HepG2 (cell line): ENCODE measurements around the gene CDK14. TPM values are rescaled to one million over a fixed set of nuclear protein-coding genes. Genes with fewer than 3 reads are reported as not detected.

Experiments used
- ATAC-seq: fragments of 200-7000 bp; cut with Tn5 transposase; 3 replicates; pipeline ENCODE4 v1.9.1; 2020; ENCODE audit warnings: mild to moderate bottlenecking, moderate library complexity
- BruUV-seq: library from RNA; stranded (reverse); fragments of 400-500 nt; replicated peaks from 2 replicates; lab custom pipeline; 2021; lab: Mats Ljungman, UMichigan
- CTCF ChIA-PET: fragments of 300-600 bp; formaldehyde crosslinking; extraction: SDS; loops from one replicate; lab custom pipeline; 2021; ENCODE audit warnings: low total read pairs, inconsistent platforms, low intra/inter-chr PET ratio; lab: Yijun Ruan, JAX
- POLR2A ChIA-PET: fragments of 350-600 bp; sonication (Branson Sonifier 250); formaldehyde crosslinking; loops from one replicate; lab custom pipeline; 2020; ENCODE audit warnings: antibody characterized with exemption, inconsistent platforms; lab: Yijun Ruan, JAX
- DNase-seq: peaks from one replicate; pipeline ENCODE4 v3.0.0-alpha.2; 2015; ENCODE audit warnings: low spot score
- FAIRE-seq: peaks from 3 replicates; lab custom pipeline; 2011; peaks lifted over from hg19 to GRCh38; lab: Jason Lieb, UNC
- H2AFZ ChIP-seq: one replicate; pipeline ENCODE4 v1.6.1; 2011; ENCODE audit warnings: low read length, inconsistent platforms
- H3K27ac ChIP-seq: fragments of 300-600 bp; 3 replicates; pipeline ENCODE4 v1.8.0; 2011; ENCODE audit warnings: mixed run types, mild to moderate bottlenecking, mixed read lengths, low read length, inconsistent platforms; ENCODE audit not compliant: insufficient read depth; ENCODE audit errors: extremely low read length
- H3K27me3 ChIP-seq, 2 experiments: fragments of 200-600 bp in 1 of 2; 2 replicates in 1 of 2; 3 replicates in 1 of 2; pipeline versions ENCODE4 v1.6.0 to v1.8.0; 2011; ENCODE audit warnings: low read length in 2 of 2, mild to moderate bottlenecking in 2 of 2, moderate library complexity in 2 of 2, inconsistent platforms in 1 of 2; ENCODE audit not compliant: insufficient read depth in 2 of 2, control insufficient read depth in 1 of 2
- H3K36me3 ChIP-seq, 2 experiments: fragments of 200-600 bp in 1 of 2; replicated peaks in 1 of 2; 2 replicates in 1 of 2; 3 replicates in 1 of 2; pipeline versions ENCODE4 v1.5.1 to v1.8.0; 2011; ENCODE audit warnings: low read length in 2 of 2, inconsistent platforms in 1 of 2; ENCODE audit not compliant: insufficient read depth in 2 of 2, control insufficient read depth in 1 of 2
- H3K4me1 ChIP-seq: 2 replicates; pipeline ENCODE4 v1.5.1; 2012; ENCODE audit warnings: low read length, inconsistent platforms; ENCODE audit not compliant: insufficient read depth
- H3K4me2 ChIP-seq: 2 replicates; pipeline ENCODE4 v1.6.0; 2011; ENCODE audit warnings: low read depth, low read length, inconsistent platforms
- H3K4me3 ChIP-seq, 3 experiments: fragments of 200-600 bp in 1 of 3; sonication (generic), shearing (Covaris generic) in 1 of 3; replicated peaks in 1 of 3; 2 replicates each; pipeline ENCODE4 v1.5.1; 2011 to 2016; ENCODE audit warnings: low read length in 3 of 3, inconsistent platforms in 2 of 3, low read depth in 2 of 3, mild to moderate bottlenecking in 2 of 3, control low read depth in 1 of 3, mixed read lengths in 1 of 3; ENCODE audit not compliant: insufficient read depth in 1 of 3
- H3K79me2 ChIP-seq: one replicate; pipeline ENCODE4 v1.6.1; 2011; ENCODE audit warnings: low read length, inconsistent platforms; ENCODE audit not compliant: insufficient read depth
- H3K9ac ChIP-seq: 2 replicates; pipeline ENCODE4 v1.6.0; 2011; ENCODE audit warnings: mild to moderate bottlenecking, low read depth, low read length, inconsistent platforms; ENCODE audit not compliant: insufficient read depth
- H3K9me3 ChIP-seq: 2 replicates; pipeline ENCODE4 v1.5.1; 2012; ENCODE audit warnings: mild to moderate bottlenecking, low read length
- H4K20me1 ChIP-seq: 2 replicates; pipeline ENCODE4 v1.6.0; 2011; ENCODE audit warnings: inconsistent platforms, mild to moderate bottlenecking, low read length, moderate library complexity; ENCODE audit not compliant: insufficient read depth
- RFX1 ChIP-seq: fragments of 450-650 bp; IDR thresholded peaks from 2 replicates; pipeline ENCODE4 v1.6.1; 2017
- SAP130 ChIP-seq: IDR thresholded peaks from 2 replicates; pipeline ENCODE4 v1.6.1; 2016; ENCODE audit warnings: low read depth
- SRSF9 ChIP-seq: fragments of 200-400 bp; formaldehyde crosslinking; IDR thresholded peaks from 2 replicates; pipeline ENCODE4 v1.6.1; 2018; ENCODE audit warnings: borderline replicate concordance, mild to moderate bottlenecking, low read depth, low read length; ENCODE audit not compliant: insufficient read depth, poor library complexity, severe bottlenecking
- TBX2 ChIP-seq: sonication (generic); formaldehyde crosslinking; IDR thresholded peaks from 2 replicates; pipeline ENCODE4 v1.5.0; 2020; ENCODE audit warnings: missing genetic modification reagents, mild to moderate bottlenecking, borderline replicate concordance
- TCF12 ChIP-seq, 2 experiments: fragments of 450-650 bp in 1 of 2; sonication (generic) in 1 of 2; formaldehyde crosslinking in 1 of 2; IDR thresholded peaks; 2 replicates each; pipeline versions ENCODE4 v1.6.1 to v1.8.0; 2017 to 2022; ENCODE audit warnings: antibody characterized with exemption in 1 of 2, mild to moderate bottlenecking in 1 of 2, missing genetic modification reagents in 1 of 2, moderate library complexity in 1 of 2
- ZBTB3 ChIP-seq: sonication (generic); formaldehyde crosslinking; IDR thresholded peaks from 2 replicates; pipeline ENCODE4 v1.4.0; 2020; ENCODE audit warnings: low read depth, mild to moderate bottlenecking, moderate library complexity, missing genetic modification reagents, borderline replicate concordance
- ZNF607 ChIP-seq: sonication (generic); formaldehyde crosslinking; IDR thresholded peaks from 2 replicates; pipeline ENCODE4 v1.5.1; 2020; ENCODE audit warnings: missing genetic modification reagents, mild to moderate bottlenecking, borderline replicate concordance
- ZNF644 ChIP-seq: IDR thresholded peaks from 2 replicates; pipeline ENCODE4 v1.6.1; 2016; ENCODE audit warnings: low read depth
- ZNF713 ChIP-seq: sonication (generic); formaldehyde crosslinking; IDR thresholded peaks from 2 replicates; pipeline ENCODE4 v1.4.0; 2020; ENCODE audit warnings: mild to moderate bottlenecking, missing genetic modification reagents
- ZNF839 ChIP-seq: sonication (generic); formaldehyde crosslinking; IDR thresholded peaks from 2 replicates; pipeline ENCODE4 v1.4.0; 2020; ENCODE audit warnings: missing genetic modification reagents, mild to moderate bottlenecking, borderline replicate concordance
- WGBS: methylation state at CpG from one replicate; pipeline ENCODE4 v1.1.6; 2017; ENCODE audit warnings: low lambda C conversion rate; 5-methylcytosine and 5-hydroxymethylcytosine counted together
- in situ Hi-C: cut with HindIII; loops from 2 replicates; pipeline ENCODE4 v1.10.0; 2017; ENCODE audit warnings: low pct_unique_long_range_greater_than_20kb; ENCODE audit not compliant: extremely low pct_ligation_motif_present
- intact Hi-C: fragments of 100-400 bp; cut with micrococcal nuclease; formaldehyde crosslinking; loops from one replicate; pipeline ENCODE4 v1.10.0; 2022; ENCODE audit not compliant: unreplicated experiment
- polyA plus RNA-seq, 8 experiments: library from polyadenylated mRNA; depleted of rRNA in 3 of 8; stranded (reverse) in 7 of 8; unstranded in 1 of 8; fragments of >200 nt; fragmentation: Illumina TruSeq in 4 of 8; extraction: Trizol in 4 of 8; gene quantifications; 2 replicates each; pipeline versions ENCODE4 v1.2.1 to v1.2.3, GENCODE V29; 2011 to 2016; ENCODE audit warnings: low read depth in 4 of 8, missing spikeins in 1 of 8, mixed read lengths in 1 of 8; ENCODE audit not compliant: insufficient read depth in 1 of 8
- total RNA-seq, 5 experiments: library from RNA; depleted of rRNA; stranded (reverse); fragments of >200 nt; fragmentation: Illumina TruSeq; extraction: Trizol; gene quantifications; 2 replicates each; pipeline ENCODE4 v1.2.3, GENCODE V29; 2016; ENCODE audit warnings: low read depth in 1 of 5
- TF ChIP-seq, protein P1 (sequence below): sonication (generic); formaldehyde crosslinking; IDR thresholded peaks from 2 replicates; pipeline ENCODE4 v1.5.0; 2020; ENCODE audit warnings: missing genetic modification reagents
- TF ChIP-seq, protein P2 (sequence below): IDR thresholded peaks from 2 replicates; pipeline ENCODE4 v1.6.1; 2016; ENCODE audit warnings: missing compliant biosample characterization, missing genetic modification reagents, borderline replicate concordance
- TF ChIP-seq, protein P3 (sequence below): fragments of 450-650 bp; IDR thresholded peaks from 2 replicates; pipeline ENCODE4 v1.6.1; 2017
- TF ChIP-seq, protein P4 (sequence below): sonication (generic); formaldehyde crosslinking; IDR thresholded peaks from 2 replicates; pipeline ENCODE4 v1.5.1; 2020; ENCODE audit warnings: missing genetic modification reagents, mild to moderate bottlenecking, borderline replicate concordance

Gene CDK14
- total and polyA plus RNA-seq, 2 of the 13 experiments (the other 11 are each of a cell fraction or from before 2014, with no cell fraction given): 0.26 to 0.71 TPM

DNA sequence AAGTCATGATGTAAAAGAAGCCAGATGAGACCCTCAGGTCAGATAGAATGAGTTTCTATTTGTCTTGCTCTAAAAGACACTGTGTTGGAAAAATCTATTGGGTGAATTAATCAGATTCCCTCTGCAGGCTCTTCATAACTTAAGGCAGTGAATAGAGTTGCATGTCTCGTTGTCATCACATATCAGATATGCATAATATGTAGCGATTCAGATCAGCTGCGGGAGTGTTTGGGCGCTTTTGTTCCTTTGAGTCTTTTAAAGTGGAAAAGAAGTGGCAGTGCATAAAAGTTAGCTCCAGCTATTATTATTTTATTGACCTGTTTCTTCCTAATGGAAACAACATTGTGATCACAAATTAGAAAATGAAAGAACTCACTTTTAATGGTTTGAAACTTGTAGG is 84.4 kb downstream of the CDK14 start:
- in situ Hi-C loops: no loop called here
- ChIA-PET POLR2A (no interaction called here), CTCF (no interaction called here)
- FAIRE-seq (no peak), DNase-seq (no peak), ATAC-seq (no peak)
- WGBS: 26% methylated on average over 4 of the region's 4 CpGs
- Histone ChIP-seq H3K36me3 (no peaks in the 10 kb centered on the region), H3K27ac (no peak overlapping the region), H3K27me3 (no peaks in the 10 kb centered on the region), H3K4me1 (no peaks in the 10 kb centered on the region), H3K4me2 (no peak overlapping the region), H3K79me2 (no peaks in the 10 kb centered on the region), H4K20me1 (no peaks in the 10 kb centered on the region), H2AFZ (no peak overlapping the region), H3K9ac (no peak overlapping the region), H3K4me3 (no peak overlapping the region), H3K9me3 (no peaks in the 10 kb centered on the region)
- intact Hi-C loops: no loop called here
- BruUV-seq: no TSS peak
- TF ChIP-seq, protein P1, sequence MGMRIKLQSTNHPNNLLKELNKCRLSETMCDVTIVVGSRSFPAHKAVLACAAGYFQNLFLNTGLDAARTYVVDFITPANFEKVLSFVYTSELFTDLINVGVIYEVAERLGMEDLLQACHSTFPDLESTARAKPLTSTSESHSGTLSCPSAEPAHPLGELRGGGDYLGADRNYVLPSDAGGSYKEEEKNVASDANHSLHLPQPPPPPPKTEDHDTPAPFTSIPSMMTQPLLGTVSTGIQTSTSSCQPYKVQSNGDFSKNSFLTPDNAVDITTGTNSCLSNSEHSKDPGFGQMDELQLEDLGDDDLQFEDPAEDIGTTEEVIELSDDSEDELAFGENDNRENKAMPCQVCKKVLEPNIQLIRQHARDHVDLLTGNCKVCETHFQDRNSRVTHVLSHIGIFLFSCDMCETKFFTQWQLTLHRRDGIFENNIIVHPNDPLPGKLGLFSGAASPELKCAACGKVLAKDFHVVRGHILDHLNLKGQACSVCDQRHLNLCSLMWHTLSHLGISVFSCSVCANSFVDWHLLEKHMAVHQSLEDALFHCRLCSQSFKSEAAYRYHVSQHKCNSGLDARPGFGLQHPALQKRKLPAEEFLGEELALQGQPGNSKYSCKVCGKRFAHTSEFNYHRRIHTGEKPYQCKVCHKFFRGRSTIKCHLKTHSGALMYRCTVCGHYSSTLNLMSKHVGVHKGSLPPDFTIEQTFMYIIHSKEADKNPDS (CRISPR knock-in tag): no peak
- TF ChIP-seq TBX2 (CRISPR knock-in tag) (no peak), ZNF607 (CRISPR knock-in tag) (no peak), ZNF644 (CRISPR knock-in tag) (no peak), TCF12 (IDR thresholded peaks at IDR 0.05) (no peak), TCF12 (CRISPR knock-in tag; IDR thresholded peaks at IDR 0.05) (no peak), ZNF839 (CRISPR knock-in tag) (no peak), ZNF713 (CRISPR knock-in tag) (no peak), RFX1 (no peak), ZBTB3 (no peak), SAP130 (CRISPR knock-in tag) (no peak), SRSF9 (no peak)
- TF ChIP-seq, protein P2, sequence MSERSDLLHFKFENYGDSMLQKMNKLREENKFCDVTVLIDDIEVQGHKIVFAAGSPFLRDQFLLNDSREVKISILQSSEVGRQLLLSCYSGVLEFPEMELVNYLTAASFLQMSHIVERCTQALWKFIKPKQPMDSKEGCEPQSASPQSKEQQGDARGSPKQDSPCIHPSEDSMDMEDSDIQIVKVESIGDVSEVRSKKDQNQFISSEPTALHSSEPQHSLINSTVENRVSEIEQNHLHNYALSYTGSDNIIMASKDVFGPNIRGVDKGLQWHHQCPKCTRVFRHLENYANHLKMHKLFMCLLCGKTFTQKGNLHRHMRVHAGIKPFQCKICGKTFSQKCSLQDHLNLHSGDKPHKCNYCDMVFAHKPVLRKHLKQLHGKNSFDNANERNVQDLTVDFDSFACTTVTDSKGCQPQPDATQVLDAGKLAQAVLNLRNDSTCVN (CRISPR knock-in tag): no peak
- TF ChIP-seq, protein P3, sequence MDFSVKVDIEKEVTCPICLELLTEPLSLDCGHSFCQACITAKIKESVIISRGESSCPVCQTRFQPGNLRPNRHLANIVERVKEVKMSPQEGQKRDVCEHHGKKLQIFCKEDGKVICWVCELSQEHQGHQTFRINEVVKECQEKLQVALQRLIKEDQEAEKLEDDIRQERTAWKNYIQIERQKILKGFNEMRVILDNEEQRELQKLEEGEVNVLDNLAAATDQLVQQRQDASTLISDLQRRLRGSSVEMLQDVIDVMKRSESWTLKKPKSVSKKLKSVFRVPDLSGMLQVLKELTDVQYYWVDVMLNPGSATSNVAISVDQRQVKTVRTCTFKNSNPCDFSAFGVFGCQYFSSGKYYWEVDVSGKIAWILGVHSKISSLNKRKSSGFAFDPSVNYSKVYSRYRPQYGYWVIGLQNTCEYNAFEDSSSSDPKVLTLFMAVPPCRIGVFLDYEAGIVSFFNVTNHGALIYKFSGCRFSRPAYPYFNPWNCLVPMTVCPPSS: no peak
- TF ChIP-seq, protein P4, sequence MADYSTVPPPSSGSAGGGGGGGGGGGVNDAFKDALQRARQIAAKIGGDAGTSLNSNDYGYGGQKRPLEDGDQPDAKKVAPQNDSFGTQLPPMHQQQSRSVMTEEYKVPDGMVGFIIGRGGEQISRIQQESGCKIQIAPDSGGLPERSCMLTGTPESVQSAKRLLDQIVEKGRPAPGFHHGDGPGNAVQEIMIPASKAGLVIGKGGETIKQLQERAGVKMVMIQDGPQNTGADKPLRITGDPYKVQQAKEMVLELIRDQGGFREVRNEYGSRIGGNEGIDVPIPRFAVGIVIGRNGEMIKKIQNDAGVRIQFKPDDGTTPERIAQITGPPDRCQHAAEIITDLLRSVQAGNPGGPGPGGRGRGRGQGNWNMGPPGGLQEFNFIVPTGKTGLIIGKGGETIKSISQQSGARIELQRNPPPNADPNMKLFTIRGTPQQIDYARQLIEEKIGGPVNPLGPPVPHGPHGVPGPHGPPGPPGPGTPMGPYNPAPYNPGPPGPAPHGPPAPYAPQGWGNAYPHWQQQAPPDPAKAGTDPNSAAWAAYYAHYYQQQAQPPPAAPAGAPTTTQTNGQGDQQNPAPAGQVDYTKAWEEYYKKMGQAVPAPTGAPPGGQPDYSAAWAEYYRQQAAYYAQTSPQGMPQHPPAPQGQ (CRISPR knock-in tag): no peak
